Activated T-helper 17 cell treated with anti-CD3 and anti-CD28 coated beads, Interleukin-2, amount 50 U/mL, for 72 hours (primary cell): ENCODE results near the gene FXYD1. TPM values are rescaled to one million over a fixed set of nuclear protein-coding genes. Genes with fewer than 3 reads are reported as not detected.
A peak's percentile ranks its signal among the peaks of the same experiment; 100 is the strongest.
"Not testable (repeated sequence)": the region's sequence is repeated elsewhere in the genome, so short reads cannot be mapped to it uniquely, and the experiment has no call there.

ENCODE experiments used
- ATAC-seq: fragments of 150-1000 bp; cut with Tn5 transposase; replicated peaks from 2 replicates; pipeline ENCODE4 v1.10.0; 2021; ENCODE audit warnings: mild to moderate bottlenecking, moderate library complexity
- H3K27ac Mint-ChIP-seq: one replicate; pipeline ENCODE4 v1.8.0; 2022; ENCODE audit warnings: mixed read lengths
- H3K27me3 Mint-ChIP-seq: one replicate; pipeline ENCODE4 v1.8.0; 2022; ENCODE audit warnings: mixed read lengths
- H3K36me3 Mint-ChIP-seq: one replicate; pipeline ENCODE4 v1.8.0; 2022; ENCODE audit warnings: low read depth, mild to moderate bottlenecking, mixed read lengths
- H3K4me1 Mint-ChIP-seq: one replicate; pipeline ENCODE4 v1.8.0; 2022; ENCODE audit warnings: mixed read lengths
- H3K4me3 Mint-ChIP-seq: one replicate; pipeline ENCODE4 v1.8.0; 2022; ENCODE audit warnings: mild to moderate bottlenecking, mixed read lengths
- H3K9me3 Mint-ChIP-seq: one replicate; pipeline ENCODE4 v1.8.0; 2022; ENCODE audit warnings: mixed read lengths
- total RNA-seq, 2 donors: library from RNA; stranded (reverse); gene quantifications; one replicate each; pipeline ENCODE4 v1.2.3, GENCODE V29; 2022

Gene FXYD1
- under 1 TPM; 0.54 to 0.93 TPM for total RNA-seq

- Mint-ChIP-seq H3K4me3 (no peak within 1 kb of the TSS), H3K27me3 (no peaks in the 10 kb centered on the region)
Observed at GRCh38 chr19:35138305-35138892, at the start of gene FXYD1. TSS of gene FXYD1 (plus strand) at chr19:35138824. CDS start at chr19:35140080, 1,256 bp downstream.

GRCh38 chr19:35089554-35089953 lies 49.1 kb upstream of the FXYD1 start:
- no peak for ATAC-seq
- H3K27ac Mint-ChIP-seq, result no peak overlapping the region
- no peak overlapping the region for H3K4me3 Mint-ChIP-seq
- no peaks in the 10 kb centered on the region for H3K9me3 Mint-ChIP-seq
- peaks cover 3% of the 10 kb centered on the region for H3K27me3 Mint-ChIP-seq
- H3K4me1 Mint-ChIP-seq, result no peaks in the 10 kb centered on the region
- H3K36me3 Mint-ChIP-seq, result no peaks in the 10 kb centered on the region

More at GRCh38 chr19:35138305-35138892, at the start of gene FXYD1:
- Mint-ChIP-seq H3K9me3 (no peaks in the 10 kb centered on the region), H3K36me3 (no peaks in the 10 kb centered on the region), H3K27ac (no peak within 1 kb of the TSS), H3K4me1 (peaks cover 17% of the 10 kb centered on the region)
- ATAC-seq, result no peak

GRCh38 chr19:35090160-35090505 lies 48.5 kb upstream of the FXYD1 start:
- no peaks in the 10 kb centered on the region for H3K4me1 Mint-ChIP-seq
- no peaks in the 10 kb centered on the region for H3K36me3 Mint-ChIP-seq
- ATAC-seq, result no peak
- no peak overlapping the region for H3K4me3 Mint-ChIP-seq
- no peak overlapping the region for H3K27ac Mint-ChIP-seq
- peaks cover 3% of the 10 kb centered on the region for H3K27me3 Mint-ChIP-seq
- H3K9me3 Mint-ChIP-seq, result no peaks in the 10 kb centered on the region

- ATAC-seq, result peak; percentile 72
- Mint-ChIP-seq H3K9me3 (no peaks in the 10 kb centered on the region), H3K4me3 (no peak overlapping the region), H3K27ac (no peak overlapping the region), H3K36me3 (no peaks in the 10 kb centered on the region), H3K4me1 (no peaks in the 10 kb centered on the region), H3K27me3 (peaks cover 3% of the 10 kb centered on the region)
Observed at GRCh38 chr19:35090506-35091214, 48.0 kb upstream of the FXYD1 start.

GRCh38 chr19:35093430-35093829 lies 45.2 kb upstream of the FXYD1 start:
- no peak overlapping the region for H3K4me3 Mint-ChIP-seq
- H3K27me3 Mint-ChIP-seq, result peaks cover 3% of the 10 kb centered on the region
- no peak for ATAC-seq
- no peak overlapping the region for H3K27ac Mint-ChIP-seq
- H3K36me3 Mint-ChIP-seq, result no peaks in the 10 kb centered on the region
- no peaks in the 10 kb centered on the region for H3K9me3 Mint-ChIP-seq
- no peaks in the 10 kb centered on the region for H3K4me1 Mint-ChIP-seq

GRCh38 chr19:35093941-35094647 lies 44.5 kb upstream of the FXYD1 start:
- ATAC-seq, result no peak
- Mint-ChIP-seq H3K4me3 (no peak overlapping the region), H3K4me1 (no peaks in the 10 kb centered on the region), H3K36me3 (no peaks in the 10 kb centered on the region), H3K27ac (no peak overlapping the region), H3K27me3 (peaks cover 3% of the 10 kb centered on the region), H3K9me3 (no peaks in the 10 kb centered on the region)

GRCh38 chr19:35094656-35095055 lies 44.0 kb upstream of the FXYD1 start:
- ATAC-seq, result no peak
- no peaks in the 10 kb centered on the region for H3K4me1 Mint-ChIP-seq
- H3K9me3 Mint-ChIP-seq, result no peaks in the 10 kb centered on the region
- H3K27ac Mint-ChIP-seq, result no peak overlapping the region
- no peaks in the 10 kb centered on the region for H3K36me3 Mint-ChIP-seq
- peaks cover 3% of the 10 kb centered on the region for H3K27me3 Mint-ChIP-seq
- no peak overlapping the region for H3K4me3 Mint-ChIP-seq

GRCh38 chr19:35095667-35096368 lies 42.8 kb upstream of the FXYD1 start:
- Mint-ChIP-seq H3K27me3 (no peaks in the 10 kb centered on the region), H3K4me3 (no peak overlapping the region), H3K4me1 (no peaks in the 10 kb centered on the region), H3K36me3 (no peaks in the 10 kb centered on the region), H3K9me3 (no peaks in the 10 kb centered on the region), H3K27ac (peak overlapping the region; percentile 7)
- ATAC-seq, result no peak

GRCh38 chr19:35098413-35099049 lies 40.1 kb upstream of the FXYD1 start:
- no peaks in the 10 kb centered on the region for H3K9me3 Mint-ChIP-seq
- H3K27me3 Mint-ChIP-seq, result no peaks in the 10 kb centered on the region
- H3K4me3 Mint-ChIP-seq, result no peak overlapping the region
- no peaks in the 10 kb centered on the region for H3K4me1 Mint-ChIP-seq
- H3K27ac Mint-ChIP-seq, result no peak overlapping the region
- no peak for ATAC-seq
- H3K36me3 Mint-ChIP-seq, result no peaks in the 10 kb centered on the region

GRCh38 chr19:35099155-35099896 lies 39.3 kb upstream of the FXYD1 start:
- Mint-ChIP-seq H3K4me1 (no peaks in the 10 kb centered on the region), H3K36me3 (no peaks in the 10 kb centered on the region), H3K9me3 (no peaks in the 10 kb centered on the region), H3K27me3 (no peaks in the 10 kb centered on the region), H3K4me3 (no peak overlapping the region), H3K27ac (no peak overlapping the region)
- ATAC-seq, result no peak

GRCh38 chr19:35099897-35100275 lies 38.7 kb upstream of the FXYD1 start:
- no peaks in the 10 kb centered on the region for H3K27me3 Mint-ChIP-seq
- H3K4me3 Mint-ChIP-seq, result no peak overlapping the region
- no peak overlapping the region for H3K27ac Mint-ChIP-seq
- H3K36me3 Mint-ChIP-seq, result no peaks in the 10 kb centered on the region
- ATAC-seq, result no peak
- H3K9me3 Mint-ChIP-seq, result no peaks in the 10 kb centered on the region
- no peaks in the 10 kb centered on the region for H3K4me1 Mint-ChIP-seq

- ATAC-seq, result no peak
- Mint-ChIP-seq H3K9me3 (no peaks in the 10 kb centered on the region), H3K27ac (no peak overlapping the region), H3K27me3 (no peaks in the 10 kb centered on the region), H3K4me3 (no peak overlapping the region), H3K4me1 (no peaks in the 10 kb centered on the region), H3K36me3 (no peaks in the 10 kb centered on the region)
Observed at GRCh38 chr19:35100588-35101533, 37.8 kb upstream of the FXYD1 start.

GRCh38 chr19:35101949-35102348 lies 36.7 kb upstream of the FXYD1 start:
- not testable (repeated sequence) for H3K27ac Mint-ChIP-seq, H3K4me3 Mint-ChIP-seq, ATAC-seq, H3K4me1 Mint-ChIP-seq, H3K36me3 Mint-ChIP-seq, H3K9me3 Mint-ChIP-seq, H3K27me3 Mint-ChIP-seq
